ENCODE results near the gene JMJD8.

The JMJD8 gene

DNA sequence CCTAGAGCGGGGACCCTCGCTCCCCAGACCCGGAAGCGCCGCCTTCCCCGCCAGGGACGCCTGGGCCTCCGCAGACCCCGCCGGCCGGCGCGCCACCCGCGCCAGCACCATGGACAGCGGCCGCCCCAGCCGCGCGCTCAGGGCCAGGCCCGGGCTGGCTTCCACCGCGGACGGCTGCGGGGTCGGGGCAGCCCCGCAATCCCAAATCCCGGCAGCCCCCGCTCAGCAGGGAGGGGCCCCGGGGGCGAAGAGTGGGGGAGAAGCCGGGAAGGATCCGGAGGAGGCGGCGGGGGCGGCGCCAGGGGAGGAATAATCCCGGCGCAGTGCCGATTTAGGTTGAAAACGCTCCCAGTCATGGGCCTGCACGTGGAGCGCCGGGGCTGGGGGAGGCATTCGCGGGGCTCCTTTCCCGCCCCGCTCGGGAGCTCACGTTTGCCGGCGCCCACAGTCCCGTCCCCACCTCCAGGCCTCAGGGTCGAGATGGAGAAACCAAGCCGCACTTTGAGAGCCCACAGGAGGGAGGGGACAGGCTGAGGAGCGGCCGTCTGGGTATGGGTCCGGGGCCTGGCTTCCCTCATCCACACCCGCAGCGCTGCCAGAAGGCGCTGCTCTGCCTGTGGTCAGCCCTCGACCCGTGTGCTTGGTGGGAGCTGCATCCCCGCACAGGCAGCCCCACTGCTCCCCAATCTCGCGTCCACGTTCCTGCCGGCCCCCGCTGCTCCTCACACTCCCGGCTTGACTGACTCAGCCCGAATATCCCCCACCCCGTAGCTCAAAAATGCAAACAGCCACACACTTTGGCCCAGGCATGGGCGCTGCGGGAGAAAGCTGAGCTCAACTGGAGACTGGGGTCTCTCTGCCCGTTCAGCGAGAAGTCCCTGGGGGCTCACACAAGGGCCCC is 16.8 kb upstream of the JMJD8 start (continued):
- no peak for TF ChIP-seq ZSCAN18 (tag by site-specific recombination; IDR thresholded peaks at IDR 0.05)
- peak; percentile 35; the same call in 1 of the 2 replicates for TF ChIP-seq ZBTB20 (tag by site-specific recombination; IDR thresholded peaks at IDR 0.05)
- peak; percentile 90 for TF ChIP-seq ZFHX2 (tag by site-specific recombination; conservative IDR thresholded peaks at IDR 0.05)
- no peak for TF ChIP-seq ZNF354C (tag by site-specific recombination; IDR thresholded peaks at IDR 0.05; ENCODE audit: borderline replicate concordance, low read depth)
- TF ChIP-seq ZNF707 (tag by site-specific recombination; IDR thresholded peaks at IDR 0.05): no peak
- peak; percentile 90 for TF ChIP-seq PBX3 (CRISPR knock-in tag; IDR thresholded peaks at IDR 0.05)
- no peak for TF ChIP-seq ZNF585B (tag by site-specific recombination; IDR thresholded peaks at IDR 0.05)
- TF ChIP-seq ZBTB7A (tag by site-specific recombination; IDR thresholded peaks at IDR 0.05; ENCODE audit: low read depth): no peak
- no peak for TF ChIP-seq ZSCAN30 (tag by site-specific recombination; IDR thresholded peaks at IDR 0.05)
- TF ChIP-seq KLF1 (tag by site-specific recombination; IDR thresholded peaks at IDR 0.05): no peak
- TF ChIP-seq YY1 (tag by site-specific recombination; IDR thresholded peaks at IDR 0.05): no peak
- 0 out of 2 replicates have a peak, but pooled peaks have one; percentile 47 for TF ChIP-seq ZNF398 (tag by site-specific recombination; IDR thresholded peaks at IDR 0.05)
- TF ChIP-seq GLI2 (tag by site-specific recombination; IDR thresholded peaks at IDR 0.05; ENCODE audit: borderline replicate concordance, low read depth): no peak
- TF ChIP-seq ZNF501 (tag by site-specific recombination; IDR thresholded peaks at IDR 0.05): no peak
- TF ChIP-seq ZNF239 (tag by site-specific recombination; IDR thresholded peaks at IDR 0.05): no peak
- TF ChIP-seq REST (tag by site-specific recombination; IDR thresholded peaks at IDR 0.05): peak; percentile 82
- TF ChIP-seq ZNF692 (tag by site-specific recombination; IDR thresholded peaks at IDR 0.05): no peak
- TF ChIP-seq, protein P1, sequence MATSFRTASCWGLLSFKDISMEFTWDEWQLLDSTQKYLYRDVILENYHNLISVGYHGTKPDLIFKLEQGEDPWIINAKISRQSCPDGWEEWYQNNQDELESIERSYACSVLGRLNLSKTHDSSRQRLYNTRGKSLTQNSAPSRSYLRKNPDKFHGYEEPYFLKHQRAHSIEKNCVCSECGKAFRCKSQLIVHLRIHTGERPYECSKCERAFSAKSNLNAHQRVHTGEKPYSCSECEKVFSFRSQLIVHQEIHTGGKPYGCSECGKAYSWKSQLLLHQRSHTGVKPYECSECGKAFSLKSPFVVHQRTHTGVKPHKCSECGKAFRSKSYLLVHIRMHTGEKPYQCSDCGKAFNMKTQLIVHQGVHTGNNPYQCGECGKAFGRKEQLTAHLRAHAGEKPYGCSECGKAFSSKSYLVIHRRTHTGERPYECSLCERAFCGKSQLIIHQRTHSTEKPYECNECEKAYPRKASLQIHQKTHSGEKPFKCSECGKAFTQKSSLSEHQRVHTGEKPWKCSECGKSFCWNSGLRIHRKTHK (tag by site-specific recombination; IDR thresholded peaks at IDR 0.05): no peak
- TF ChIP-seq, protein P2, sequence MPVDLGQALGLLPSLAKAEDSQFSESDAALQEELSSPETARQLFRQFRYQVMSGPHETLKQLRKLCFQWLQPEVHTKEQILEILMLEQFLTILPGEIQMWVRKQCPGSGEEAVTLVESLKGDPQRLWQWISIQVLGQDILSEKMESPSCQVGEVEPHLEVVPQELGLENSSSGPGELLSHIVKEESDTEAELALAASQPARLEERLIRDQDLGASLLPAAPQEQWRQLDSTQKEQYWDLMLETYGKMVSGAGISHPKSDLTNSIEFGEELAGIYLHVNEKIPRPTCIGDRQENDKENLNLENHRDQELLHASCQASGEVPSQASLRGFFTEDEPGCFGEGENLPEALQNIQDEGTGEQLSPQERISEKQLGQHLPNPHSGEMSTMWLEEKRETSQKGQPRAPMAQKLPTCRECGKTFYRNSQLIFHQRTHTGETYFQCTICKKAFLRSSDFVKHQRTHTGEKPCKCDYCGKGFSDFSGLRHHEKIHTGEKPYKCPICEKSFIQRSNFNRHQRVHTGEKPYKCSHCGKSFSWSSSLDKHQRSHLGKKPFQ (tag by site-specific recombination; IDR thresholded peaks at IDR 0.05): no peak

Measured in HEK293 (cell line).